ENCODE measurements around the gene SLC6A6.

SLC6A6 gene

DNA sequence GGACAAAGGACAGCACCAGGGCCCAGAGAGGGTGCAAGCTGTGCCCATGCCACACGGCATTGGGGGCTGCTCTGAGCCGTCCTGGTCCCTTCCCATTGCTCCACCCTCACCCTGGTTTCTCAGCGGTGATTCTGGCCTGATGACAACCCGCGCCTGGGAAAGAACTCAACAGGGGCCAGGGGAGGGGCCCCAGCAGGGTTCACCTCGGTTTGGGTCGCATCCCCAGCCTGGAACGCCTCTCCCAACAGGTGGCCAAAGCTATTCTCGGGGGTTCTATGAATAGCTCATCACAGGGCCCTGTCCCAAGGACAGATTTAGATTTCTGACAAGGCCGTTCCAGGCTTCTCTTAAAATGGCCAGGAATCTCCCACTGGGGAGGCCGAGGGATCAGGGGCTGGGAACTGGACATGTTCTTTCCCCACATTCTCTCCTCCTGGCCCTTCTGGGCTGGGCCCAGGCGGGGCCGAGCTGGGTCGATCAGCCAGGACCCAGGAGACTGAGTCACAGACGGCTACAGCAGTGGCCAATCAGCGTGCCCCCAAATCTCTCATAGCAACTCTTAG, 119.8 kb downstream of the SLC6A6 start:
- TF ChIP-seq CTCF (IDR thresholded peaks at IDR 0.05; ENCODE audit: low read depth, low read length): no peak
- H3K27me3 ChIP-seq: no peaks in the 10 kb centered on the region
- no peaks in the 10 kb centered on the region for H3K36me3 ChIP-seq
- H3K4me3 ChIP-seq (ENCODE audit: low read depth, low read length): no peak overlapping the region
- H3K4me1 ChIP-seq: no peaks in the 10 kb centered on the region
- no peaks in the 10 kb centered on the region for H3K9me3 ChIP-seq
- DNase-seq: no peak

DNA sequence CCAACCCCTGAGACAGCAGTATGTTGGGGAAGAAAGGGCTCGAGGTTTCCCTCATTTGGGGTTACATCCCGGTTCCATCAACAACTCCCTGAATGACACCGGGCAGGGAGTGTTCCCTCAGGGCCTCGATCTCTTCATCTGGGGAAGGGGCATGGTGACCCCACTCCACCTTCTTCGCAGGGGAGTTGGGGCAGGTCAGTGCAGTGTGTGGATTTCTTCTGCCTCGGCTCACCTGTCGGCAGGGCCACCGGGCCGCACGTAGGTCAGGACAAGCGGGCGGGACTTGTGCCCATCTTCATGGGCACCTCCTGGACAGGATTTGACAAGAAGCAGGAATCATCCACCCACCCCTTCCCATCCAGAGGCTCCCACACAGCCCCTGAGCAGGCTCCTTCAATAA, 120.4 kb downstream of the SLC6A6 start:
- no peak for TF ChIP-seq CTCF (IDR thresholded peaks at IDR 0.05; ENCODE audit: low read depth, low read length)
- Histone ChIP-seq H3K27me3 (no peaks in the 10 kb centered on the region), H3K9me3 (no peaks in the 10 kb centered on the region), H3K4me3 (ENCODE audit: low read depth, low read length) (no peak overlapping the region), H3K4me1 (no peaks in the 10 kb centered on the region), H3K36me3 (no peaks in the 10 kb centered on the region)
- no peak for DNase-seq

DNA sequence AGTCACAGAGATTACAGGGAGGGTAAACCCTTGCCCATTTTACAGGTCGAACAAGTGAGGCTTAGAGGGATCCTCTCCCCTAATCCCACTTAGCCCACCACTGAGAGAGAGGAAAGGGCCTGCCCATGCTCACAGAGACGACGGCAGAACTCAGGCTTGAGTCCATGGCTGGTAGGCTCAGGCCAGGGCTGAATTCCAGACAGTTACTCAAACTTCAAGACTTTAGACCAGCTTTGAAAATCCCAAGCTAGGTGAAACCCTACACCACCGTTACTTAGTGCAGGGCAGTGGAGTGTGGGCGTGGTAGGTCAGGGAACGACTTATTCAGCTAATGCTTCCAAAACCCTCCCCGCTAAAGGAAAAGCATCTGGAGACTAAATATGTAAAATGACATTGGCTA, 121.4 kb downstream of the SLC6A6 start:
- no peak for DNase-seq
- Histone ChIP-seq H3K27me3 (no peaks in the 10 kb centered on the region), H3K9me3 (no peaks in the 10 kb centered on the region)

GRCh38 chr3:14524311-14524711, 121.9 kb downstream of the SLC6A6 start:
- H3K36me3 ChIP-seq: no peaks in the 10 kb centered on the region
- H3K27me3 ChIP-seq: no peaks in the 10 kb centered on the region
- H3K9me3 ChIP-seq: no peaks in the 10 kb centered on the region
- no peak for DNase-seq
- no peak for TF ChIP-seq CTCF (IDR thresholded peaks at IDR 0.05; ENCODE audit: low read depth, low read length)
- no peaks in the 10 kb centered on the region for H3K4me1 ChIP-seq
- no peak overlapping the region for H3K4me3 ChIP-seq (ENCODE audit: low read depth, low read length)

More for the DNA sequence above, 121.4 kb downstream of the SLC6A6 start:
- Histone ChIP-seq H3K4me3 (ENCODE audit: low read depth, low read length) (no peak overlapping the region), H3K4me1 (no peaks in the 10 kb centered on the region), H3K36me3 (no peaks in the 10 kb centered on the region)
- TF ChIP-seq CTCF (IDR thresholded peaks at IDR 0.05; ENCODE audit: low read depth, low read length): no peak

DNA sequence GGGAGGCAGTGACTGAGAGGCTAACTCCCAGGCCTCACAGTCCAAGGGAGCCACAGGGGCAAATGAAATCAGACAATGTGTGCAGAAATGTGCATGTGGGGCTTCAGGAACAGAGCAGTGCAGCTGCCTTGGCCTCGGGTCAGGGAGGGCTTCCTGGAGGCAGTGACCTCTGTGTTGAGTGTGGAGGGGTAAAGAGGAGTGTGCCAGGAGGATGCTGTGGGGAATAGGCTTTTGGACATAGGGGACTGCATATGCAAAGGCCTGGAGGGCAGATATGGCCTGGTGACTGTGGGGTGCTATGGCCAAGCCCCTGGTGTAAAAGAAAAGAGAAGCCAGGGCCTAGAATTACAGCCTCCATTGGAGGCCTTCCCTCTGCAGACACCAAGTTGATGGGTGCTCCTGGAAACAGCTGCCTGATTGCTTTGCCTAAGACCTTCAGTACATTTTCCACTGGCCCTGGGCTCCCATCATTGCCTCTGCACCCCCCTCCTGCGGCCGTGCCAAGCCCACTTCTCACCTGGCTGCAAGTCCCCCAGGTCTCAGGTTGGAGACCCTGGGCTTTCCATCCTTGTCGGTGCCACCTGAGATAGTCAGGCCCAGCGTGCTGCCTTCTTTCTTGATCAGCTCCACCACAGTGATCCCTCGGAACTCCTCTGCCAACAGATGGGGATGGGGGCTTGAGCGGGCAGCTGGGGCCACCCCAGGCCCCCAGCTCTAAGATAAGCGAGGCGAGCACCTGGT, 122.7 kb downstream of the SLC6A6 start:
- Histone ChIP-seq H3K4me3 (ENCODE audit: low read depth, low read length) (no peak overlapping the region), H3K27me3 (no peaks in the 10 kb centered on the region), H3K4me1 (no peaks in the 10 kb centered on the region), H3K9me3 (no peaks in the 10 kb centered on the region), H3K36me3 (no peaks in the 10 kb centered on the region)
- DNase-seq: no peak
- TF ChIP-seq CTCF (IDR thresholded peaks at IDR 0.05; ENCODE audit: low read depth, low read length): no peak

Data from BE2C (cell line).